COLO829 (cell line): ENCODE data around the gene IL25.
"Not testable (repeated sequence)": the region's sequence is repeated elsewhere in the genome, so short reads cannot be mapped to it uniquely, and the experiment has no call there.

Source experiments
- DNase-seq: peaks from one replicate; pipeline ENCODE4 v3.0.0; 2012; ENCODE audit warnings: low spot score

IL25 gene

DNA sequence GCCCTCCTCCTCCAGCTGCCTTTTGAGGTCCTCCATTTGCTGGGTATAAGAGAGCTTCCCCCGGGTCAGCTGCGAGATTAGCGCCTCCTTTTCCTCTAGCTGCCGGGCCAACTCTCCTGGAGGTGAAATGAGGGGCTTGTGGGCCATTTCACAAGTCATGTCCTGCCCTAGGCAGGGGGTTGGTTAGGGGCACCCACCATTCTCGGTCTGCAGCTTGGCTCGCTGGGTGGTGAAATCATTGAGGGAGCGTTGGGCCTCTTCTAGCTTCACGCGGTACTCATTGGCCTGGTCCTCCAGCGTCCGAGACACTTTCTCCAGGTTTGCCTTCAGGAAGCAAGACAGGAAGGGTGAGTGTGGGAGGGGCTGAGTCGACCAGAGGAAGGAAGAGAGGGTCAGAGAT, 16.8 kb downstream of the IL25 start:
- no peak for DNase-seq

DNA sequence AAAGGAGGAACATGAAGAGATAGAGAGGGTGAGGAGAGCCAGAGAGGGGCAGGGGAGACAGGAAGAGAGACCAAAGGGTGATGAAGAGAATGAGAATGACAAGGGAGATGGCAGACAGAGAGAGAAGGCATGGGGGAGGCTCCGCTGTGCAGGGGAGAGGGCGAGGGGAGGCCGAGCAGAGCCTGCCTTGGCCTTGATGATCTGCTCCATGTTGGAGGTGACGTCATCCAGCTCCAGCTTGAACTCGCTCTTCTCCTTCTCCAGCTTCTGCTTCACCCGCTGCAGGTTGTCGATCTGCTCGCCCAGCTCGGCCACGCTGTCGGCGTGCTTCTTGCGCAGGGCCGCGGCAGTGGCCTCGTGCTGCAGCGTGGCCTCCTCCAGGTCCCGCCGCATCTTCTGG, 17.3 kb downstream of the IL25 start:
- DNase-seq: not testable (repeated sequence)

DNA sequence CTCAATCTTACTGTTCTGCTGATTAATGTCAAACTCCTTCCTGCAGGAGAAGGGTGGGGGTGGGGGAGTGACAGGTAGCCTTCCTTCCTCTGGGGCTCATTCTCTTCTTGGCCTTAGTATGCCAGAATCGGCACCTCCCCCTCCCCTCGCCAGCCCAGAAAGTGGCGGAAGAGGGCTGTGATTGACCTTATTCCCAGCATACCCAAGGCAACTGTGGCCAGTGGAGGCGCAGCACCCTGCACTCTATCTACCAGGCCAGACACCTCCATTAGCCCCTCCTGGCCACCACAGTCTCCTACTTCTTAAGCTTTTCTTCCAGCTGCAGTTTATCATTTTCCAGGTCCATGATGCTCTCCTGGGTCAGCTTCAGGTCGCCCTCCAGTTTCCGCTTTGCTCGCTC, 20.0 kb downstream of the IL25 start:
- DNase-seq: no peak

DNA sequence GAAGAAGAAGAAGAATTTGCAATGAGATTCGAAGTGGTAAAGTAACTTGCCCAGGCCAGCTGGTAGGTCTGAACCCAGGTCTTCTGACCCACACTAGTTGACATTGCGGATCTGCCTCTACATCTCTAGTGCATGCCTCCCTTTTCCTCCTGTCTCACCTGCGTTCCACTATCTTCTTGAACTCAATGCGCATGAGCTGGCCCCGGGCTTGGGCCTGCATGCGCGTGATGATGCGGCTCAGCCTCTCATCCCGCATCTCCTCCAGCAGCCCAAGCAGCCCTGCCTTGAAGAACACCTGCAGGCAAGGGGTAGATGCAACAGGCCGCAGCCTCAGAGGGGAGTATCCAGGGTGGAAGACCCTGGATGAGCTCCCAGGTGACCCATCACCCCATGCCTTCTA, 23.5 kb downstream of the IL25 start:
- DNase-seq: no peak

DNA sequence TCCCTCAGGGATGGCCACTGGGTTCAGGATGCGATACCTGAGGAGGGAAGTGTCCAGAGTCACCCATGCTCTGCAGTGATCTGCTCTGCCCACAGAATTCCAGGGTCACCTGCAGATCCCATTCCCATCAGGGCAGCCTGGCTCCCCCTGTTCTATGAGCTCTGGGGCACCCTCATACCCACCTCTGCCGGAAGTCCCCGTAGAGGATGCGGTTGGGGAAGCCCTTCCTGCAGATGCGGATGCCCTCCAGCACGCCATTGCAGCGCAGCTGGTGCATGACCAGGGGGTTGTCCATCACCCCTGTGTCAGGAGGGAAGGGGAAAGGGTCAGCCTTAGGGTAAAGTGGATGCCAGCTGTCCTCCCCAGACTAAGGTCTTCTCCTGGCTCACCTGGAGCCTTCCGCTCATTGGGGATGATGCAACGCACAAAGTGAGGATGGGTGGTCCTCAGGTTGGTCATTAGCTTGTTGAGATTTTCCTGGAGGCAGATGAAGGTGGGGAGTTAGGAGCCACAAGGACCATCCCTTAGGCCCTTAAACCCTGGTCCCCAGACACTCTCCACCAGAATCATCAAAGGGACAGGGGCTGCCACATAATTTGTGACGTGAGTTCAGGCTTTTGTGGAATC, 24.3 kb downstream of the IL25 start:
- DNase-seq: no peak

DNA sequence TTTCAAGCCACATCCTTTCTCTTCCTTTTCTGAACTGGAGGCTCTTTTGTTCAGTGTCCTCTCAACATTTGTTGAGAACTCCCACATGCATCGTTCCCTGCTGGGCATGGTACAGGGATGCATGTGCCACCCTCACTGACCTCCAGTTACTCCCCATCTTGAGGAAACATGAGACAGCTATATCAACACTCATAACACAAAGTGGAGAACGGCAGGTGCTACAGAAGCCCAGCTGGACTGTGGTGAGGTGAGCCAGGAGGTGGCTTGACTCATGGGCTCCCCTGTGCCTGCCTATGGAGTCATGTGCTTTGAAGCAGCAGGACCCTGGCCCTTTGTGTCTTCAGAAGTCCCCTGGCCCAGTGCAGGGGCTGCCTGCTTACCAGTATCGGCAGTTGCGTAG, 25.7 kb downstream of the IL25 start:
- no peak for DNase-seq

DNA sequence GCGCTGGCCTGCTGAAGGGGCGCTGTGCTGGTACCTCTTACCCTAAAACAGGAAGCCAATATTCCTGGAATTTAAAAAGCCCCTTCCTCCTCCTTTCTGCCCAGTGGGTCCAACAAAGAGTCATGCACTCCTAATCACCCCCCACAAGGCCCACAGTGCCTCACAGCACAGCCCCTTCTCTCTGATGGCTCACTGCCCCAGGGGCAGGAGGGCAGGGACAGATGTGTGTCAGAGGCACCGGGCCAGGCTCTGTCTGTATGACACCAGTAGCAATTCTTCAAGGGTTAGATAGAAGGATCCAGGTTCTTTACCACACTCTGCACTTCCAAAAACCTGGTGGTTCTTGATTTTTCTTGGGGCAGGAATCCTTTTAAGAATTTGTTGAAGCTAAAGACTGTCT, 26.5 kb downstream of the IL25 start:
- DNase-seq: no peak

DNA sequence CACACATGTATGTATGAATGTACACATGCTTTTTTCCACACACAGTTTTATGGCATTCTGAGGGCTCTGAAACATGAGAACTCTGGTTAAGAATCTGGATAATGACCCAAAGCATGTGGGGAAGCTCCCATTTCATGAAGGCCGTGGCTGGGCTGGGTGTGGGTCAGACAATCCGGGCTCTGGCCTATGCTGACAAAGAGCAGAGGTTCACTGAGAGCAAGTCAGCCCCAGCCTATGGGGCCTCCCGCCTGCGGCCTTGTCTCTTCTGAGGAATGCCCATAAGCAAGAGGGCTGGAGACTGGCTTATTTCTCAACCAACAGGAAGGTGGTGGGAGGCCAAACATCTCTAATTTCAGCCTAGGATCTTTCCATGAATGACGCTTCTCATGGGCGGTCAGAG, 27.0 kb downstream of the IL25 start:
- DNase-seq: no peak

DNA sequence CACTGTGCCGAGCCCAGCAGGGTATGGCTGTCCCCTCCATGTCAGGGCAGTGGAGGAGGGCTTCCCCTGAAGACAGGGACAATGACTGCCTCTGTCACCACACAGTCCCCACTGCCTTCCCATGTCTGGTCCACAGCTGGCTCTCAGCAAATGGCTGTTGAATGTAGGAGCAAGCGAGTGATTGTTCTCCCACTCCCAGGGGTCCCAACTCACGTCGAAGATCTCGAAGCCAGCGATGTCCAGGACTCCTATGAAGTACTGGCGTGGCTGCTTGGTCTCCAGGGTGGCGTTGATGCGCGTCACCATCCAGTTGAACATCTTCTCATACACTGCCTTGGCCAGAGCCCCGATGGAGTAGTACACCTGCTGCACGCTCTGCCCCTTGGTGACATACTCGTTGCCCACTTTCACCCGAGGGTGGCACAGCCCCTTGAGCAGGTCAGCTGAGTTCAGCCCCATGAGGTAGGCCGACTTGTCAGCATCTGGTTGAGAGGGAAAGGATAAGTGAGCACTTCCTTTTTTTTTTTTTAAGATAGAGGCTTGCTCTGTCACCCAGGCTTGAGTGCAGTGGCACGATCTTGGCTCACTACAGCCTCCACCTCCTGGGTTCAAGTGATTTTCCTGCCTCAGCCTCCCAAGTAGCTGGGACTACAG, 28.0 kb downstream of the IL25 start:
- not testable (repeated sequence) for DNase-seq

DNA sequence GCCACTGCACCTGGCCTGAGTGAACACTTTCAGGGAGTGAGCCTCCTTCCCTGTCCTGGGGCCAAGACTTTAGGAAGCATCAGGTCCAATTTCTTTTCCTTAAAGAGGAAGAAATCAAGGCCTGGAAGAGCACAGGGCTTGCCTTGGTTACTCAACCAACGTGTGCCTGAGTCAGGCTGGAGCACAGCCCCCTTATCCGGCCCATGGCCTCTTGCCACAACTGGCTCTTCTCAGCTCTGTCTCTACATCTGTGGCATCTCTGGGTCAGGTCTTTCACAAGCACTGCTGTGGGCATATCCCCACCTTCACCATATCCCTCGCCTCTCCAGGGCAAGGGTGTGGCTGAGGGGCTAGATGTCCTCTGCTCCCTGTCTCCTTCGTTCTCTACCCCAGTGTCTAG, 28.7 kb downstream of the IL25 start:
- DNase-seq: no peak

DNA sequence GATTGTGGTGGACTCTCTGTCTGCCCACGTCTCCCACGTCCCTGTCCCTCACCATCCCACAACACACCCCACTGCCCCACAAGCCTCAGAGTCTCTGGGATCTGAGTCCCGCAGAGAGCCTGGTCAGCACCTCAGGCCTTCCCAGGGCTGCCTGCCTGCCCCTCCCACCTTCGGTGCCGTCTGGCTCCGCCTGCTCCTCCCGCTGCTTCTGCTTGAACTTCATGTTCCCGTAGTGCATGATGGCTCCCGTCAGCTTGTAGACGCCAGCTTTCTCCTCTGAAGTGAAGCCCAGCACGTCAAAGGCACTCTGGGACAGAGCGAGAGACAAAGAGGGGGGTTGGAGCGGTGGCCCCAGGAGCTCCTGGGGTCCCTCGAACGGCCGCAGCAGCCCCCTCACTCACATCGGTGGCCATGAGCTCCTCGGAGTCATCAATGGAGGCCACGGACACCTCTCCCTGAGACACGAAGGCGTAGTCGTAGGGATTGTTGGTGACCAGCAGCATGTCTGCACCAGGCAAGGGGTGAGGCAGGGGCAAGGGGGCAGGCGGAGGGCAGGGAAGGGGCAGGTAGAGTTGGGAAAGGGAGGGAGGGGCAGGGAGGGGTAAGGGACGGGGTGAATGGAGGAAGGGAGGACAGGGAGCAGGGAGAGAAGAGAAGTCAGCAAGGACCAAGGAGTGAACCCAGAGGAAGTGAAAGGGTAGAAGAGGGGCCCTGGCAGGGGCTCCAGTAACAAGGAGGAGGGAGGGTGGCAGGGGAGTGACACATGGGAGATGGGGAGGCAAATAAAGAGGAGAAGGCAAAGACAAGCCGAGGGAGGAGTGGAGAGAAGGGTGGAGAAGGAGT, 29.9 kb downstream of the IL25 start:
- DNase-seq: no peak

DNA sequence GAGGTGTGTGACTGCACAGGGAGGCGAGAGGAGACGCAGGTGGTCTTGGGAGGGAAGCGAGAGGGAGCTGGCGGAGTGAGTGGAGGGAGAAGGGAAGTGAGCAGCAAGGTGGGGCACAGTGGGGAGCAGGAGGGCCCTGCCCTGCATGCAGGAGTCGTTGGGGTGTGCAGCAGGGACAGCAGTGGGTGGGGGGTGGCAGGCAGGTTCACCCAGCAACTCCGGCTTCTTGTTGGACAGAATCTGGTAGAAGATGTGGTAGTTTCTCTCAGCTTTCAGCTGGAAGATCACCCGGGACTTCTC, 30.5 kb downstream of the IL25 start:
- no peak for DNase-seq

DNA sequence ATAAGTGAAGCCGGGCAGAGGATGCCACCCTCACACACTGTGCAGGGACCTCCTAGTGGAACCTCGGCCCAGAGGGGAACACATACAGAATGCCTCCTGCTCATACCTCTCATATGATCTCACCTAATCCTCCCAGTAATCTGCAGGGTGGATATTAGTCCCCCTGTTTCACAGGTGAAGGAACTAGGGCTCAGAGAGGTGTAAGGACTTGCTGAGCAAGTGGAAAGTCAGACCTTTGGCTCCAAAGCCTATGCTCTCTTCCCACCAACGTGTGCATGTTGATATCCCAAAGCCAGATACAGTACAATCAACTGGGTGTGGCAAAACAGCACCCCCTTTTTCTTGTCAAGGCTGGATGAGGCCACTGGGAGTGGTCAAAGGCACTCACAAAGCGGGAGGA, 31.3 kb downstream of the IL25 start:
- no peak for DNase-seq

DNA sequence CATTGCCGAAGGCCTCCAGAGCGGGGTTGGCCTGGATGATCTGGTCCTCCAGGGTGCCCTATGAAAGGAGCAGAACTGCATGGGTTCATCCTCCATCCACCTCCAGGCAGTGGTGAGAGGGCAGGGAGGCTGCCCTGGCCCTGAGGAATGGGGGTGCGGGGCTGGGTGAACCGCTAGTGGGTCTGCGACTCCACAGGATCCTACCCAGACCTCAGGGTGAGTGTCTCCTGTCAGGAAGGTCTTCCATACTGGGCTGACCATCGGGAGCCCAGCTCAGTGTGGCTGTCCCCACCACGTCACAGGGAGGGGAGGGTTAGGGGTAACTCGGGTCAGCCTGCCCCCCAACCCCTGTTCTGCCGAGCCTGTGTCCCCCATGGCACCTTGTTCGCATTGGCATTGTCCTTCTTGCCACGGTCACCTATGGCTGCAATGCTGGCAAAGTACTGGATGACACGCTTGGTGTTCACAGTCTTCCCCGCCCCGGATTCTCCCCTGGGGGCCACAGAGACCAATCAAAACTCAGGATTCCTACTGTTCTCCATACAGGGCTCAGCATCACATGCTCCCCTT, 31.8 kb downstream of the IL25 start:
- no peak for DNase-seq

DNA sequence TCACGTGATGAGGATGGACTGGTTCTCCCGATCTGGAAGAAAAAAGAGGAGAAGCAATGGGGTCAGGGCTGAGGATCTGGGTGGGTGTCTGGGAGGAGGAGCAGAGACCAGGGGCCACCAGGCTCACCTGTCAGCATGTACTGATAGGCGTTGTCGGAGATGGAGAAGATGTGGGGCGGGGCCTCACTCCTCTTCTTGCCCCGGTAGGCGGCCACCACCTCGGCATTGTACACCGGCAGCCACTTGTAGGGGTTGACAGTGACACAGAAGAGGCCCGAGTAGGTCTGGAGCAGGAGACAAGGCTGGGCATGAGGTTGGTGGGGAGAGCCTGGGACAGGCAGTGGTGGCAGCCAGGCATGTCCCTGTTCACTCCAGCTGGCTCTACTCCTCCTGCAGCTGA, 32.5 kb downstream of the IL25 start:
- DNase-seq: no peak

DNA sequence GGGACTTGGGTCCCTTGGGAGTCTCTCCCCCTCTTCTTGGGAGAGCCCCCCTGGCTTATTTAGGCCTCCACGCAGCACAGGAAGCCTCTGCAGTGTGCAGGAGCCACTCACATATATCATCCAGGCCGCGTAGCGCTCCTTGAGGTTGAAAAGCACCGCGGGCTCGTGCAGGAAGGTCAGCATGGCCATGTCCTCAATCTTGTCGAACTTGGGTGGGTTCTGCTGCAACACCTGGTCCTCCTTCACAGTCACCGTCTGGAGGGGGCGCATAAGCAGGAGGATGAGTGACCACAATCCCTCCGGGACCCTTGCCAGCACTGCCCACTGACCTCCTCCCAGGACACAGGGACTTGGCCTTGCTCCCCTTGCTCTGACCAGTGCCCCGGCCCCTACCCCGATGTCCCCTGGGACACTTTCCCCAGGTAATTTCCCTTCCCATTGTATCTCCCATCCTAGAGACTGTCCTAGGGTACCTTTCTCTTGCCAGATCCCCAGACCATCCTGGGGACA, 33.0 kb downstream of the IL25 start:
- no peak for DNase-seq

DNA sequence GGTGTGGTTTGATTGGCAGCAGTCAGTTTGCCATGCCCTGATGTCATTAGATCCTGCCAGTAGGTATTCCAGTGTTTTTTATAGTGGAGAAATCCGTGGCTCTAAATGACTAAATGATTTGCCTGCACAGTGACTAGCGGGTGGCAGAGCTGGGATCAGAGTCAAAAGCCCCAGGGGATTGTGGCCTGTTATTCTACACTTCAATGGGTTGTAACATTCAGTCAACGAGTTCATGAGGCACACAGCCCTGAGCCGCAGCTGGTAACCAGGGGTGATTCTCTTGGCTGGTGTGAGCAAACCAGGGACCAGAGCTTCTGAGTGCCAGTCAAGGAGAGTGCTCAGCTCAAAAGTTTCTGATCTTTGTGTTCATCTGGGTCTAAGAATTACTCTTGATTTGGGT, 33.6 kb downstream of the IL25 start:
- no peak for DNase-seq

DNA sequence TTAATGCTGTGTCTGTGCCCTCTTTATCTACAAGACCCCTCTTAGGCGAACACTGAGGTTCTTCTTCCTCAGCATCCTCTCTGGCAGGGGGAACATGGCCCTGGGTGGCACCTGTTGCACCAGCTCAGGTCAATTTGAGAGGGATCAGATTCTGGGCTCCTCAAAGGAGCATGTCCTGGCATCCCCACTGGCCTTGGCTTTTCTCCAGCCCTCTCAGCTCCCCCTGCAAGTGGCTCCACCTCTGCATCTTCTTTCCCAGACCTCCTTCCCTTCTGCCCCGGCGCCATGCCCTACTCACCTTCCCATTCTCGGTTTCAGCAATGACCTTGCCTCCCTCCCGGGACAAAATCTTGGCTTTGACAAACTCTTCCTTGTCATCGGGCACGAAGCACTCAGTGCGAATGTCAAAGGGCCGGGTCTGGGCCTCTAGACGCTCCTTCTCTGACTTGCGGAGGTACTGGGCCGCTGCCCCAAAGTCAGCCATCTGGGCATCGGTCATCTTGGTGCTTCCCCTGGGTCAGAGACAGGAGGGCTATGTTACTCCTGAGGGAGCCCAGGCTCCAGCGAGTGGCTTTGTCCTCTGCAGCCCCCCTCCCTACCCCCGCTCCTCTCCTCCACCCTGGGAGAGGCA, 34.2 kb downstream of the IL25 start:
- DNase-seq: no peak

DNA sequence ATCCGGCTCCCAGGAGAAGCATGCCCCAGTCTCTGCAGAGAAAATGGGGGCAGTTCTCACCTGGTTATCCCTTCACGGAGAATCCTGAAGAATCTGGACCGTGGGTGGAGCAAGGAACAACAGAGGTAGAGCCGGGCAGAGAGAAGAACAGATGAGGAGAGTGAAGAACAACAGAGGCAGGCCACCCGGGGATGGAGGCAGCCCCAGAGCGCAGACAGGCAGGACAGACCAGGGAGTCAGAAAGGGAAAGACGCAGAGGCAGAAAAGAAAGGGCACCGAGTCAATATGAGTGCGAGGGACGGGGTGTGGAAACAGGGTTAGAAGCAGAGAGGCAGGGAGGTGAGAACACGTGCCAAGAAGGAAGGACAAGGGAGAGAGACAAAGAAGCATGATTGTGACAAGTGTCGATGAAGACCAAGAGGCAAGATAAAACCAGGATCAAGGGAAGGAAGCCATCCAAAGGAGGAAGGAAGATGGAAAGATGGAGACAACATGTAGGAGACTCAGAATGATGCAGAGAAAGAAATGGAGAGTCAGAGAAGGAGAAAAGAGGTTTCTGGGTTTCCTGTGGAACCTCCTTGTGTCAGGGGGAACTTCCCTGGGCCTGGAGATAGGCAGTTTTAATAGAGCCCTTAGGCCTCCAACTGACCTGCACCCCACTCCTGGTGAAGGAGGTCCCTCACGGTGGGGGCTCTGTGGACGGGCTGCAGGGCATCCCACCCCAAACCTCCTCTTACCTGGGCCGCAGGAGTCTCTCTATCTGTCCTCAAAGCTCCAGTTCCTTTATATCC, 35.1 kb downstream of the IL25 start, which contains the start of gene MYH6:
TSS of gene MYH6 (minus strand) at position 758 of the 791 bp plus-strand sequence. CDS start 1,050 bp downstream, outside the sequence.
- DNase-seq: no peak

DNA sequence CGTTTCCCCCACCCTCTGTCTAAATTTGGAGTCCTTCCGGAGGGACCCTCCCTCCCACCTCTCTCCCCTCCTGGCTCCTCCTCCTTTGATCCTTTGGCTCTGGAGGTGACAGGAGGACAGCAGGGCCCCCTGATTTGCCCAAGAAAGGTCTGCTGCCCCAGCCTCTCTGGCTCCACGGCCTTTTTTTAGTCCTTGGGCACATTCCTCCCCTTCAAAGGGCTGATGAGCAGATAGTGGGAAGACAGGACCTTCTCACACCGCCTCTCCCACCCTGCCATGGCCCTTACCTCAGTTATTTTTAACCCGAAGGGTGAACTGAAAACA, 35.7 kb downstream of the IL25 start:
- DNase-seq: no peak

DNA sequence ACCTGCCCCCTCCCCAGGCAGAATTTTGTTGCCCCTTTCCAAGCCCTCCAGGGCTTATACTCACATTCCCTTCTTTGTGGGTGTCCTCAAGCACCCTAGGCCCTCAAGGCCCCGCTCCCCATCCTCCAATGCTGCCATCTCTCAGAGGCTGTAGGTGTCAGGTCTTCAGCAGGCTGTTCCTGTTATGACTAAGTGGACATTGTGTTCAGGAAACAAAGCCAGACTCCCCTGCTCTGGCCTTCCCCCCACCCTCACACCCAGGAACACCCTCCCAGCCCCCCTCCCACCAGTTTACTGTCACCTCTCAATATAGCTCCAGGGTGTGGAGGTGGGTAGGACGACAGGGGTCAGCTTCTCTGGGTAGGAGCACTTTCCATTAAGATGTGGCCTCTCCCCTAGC, 36.9 kb downstream of the IL25 start:
- no peak for DNase-seq
